Heart right ventricle (tissue), 16 donors: ENCODE data around the gene MACO1. TPM values are rescaled to one million over a fixed set of nuclear protein-coding genes. Genes with fewer than 3 reads are reported as not detected.
"Not testable (repeated sequence)": the region's sequence is repeated elsewhere in the genome, so short reads cannot be mapped to it uniquely, and the experiment has no call there.

Experiments
- ATAC-seq, 8 donors: fragments of 200-7000 bp; cut with Tn5 transposase; one replicate each; pipeline ENCODE4 v1.9.1; 2020; ENCODE audit warnings: mild to moderate bottlenecking in 8 of 8, moderate library complexity in 8 of 8, moderate number of reproducible peaks in 1 of 8
- DNase-seq, 2 donors: peaks; one replicate each; pipeline ENCODE4 v3.0.0-alpha.2; 2020
- H3K27ac ChIP-seq, 10 donors: fragments of 200-600 bp; sonication (generic) in 2 of 10; one replicate each; pipeline versions ENCODE4 v1.5.0 to v1.8.0; 2020 to 2022; ENCODE audit warnings: mild to moderate bottlenecking in 3 of 10
- H3K27me3 ChIP-seq, 7 donors: fragments of 200-600 bp; one replicate each; pipeline ENCODE4 v1.8.0; 2021 to 2022; ENCODE audit warnings: mild to moderate bottlenecking in 2 of 7
- H3K36me3 ChIP-seq, 9 donors: fragments of 200-600 bp; sonication (generic) in 1 of 9; one replicate each; pipeline versions ENCODE4 v1.5.0 to v1.8.0; 2020 to 2022; ENCODE audit warnings: mild to moderate bottlenecking in 2 of 9
- H3K4me1 ChIP-seq, 9 donors: fragments of 200-600 bp; sonication (generic) in 1 of 9; one replicate each; pipeline versions ENCODE4 v1.5.0 to v1.8.0; 2020 to 2022; ENCODE audit warnings: mild to moderate bottlenecking in 4 of 9
- H3K4me3 ChIP-seq, 10 donors: fragments of 200-600 bp; sonication (generic) in 2 of 10; one replicate each; pipeline versions ENCODE4 v1.5.0 to v1.8.0; 2020 to 2022; ENCODE audit warnings: mild to moderate bottlenecking in 7 of 10, moderate library complexity in 2 of 10
- H3K9me3 ChIP-seq, 11 donors: fragments of 200-600 bp in 10 of 11; sonication (generic) in 2 of 11; one replicate each; pipeline versions ENCODE4 v1.5.0 to v1.8.0; 2013 to 2022; ENCODE audit warnings: mild to moderate bottlenecking in 2 of 11, control low read depth in 1 of 11, moderate library complexity in 1 of 11
- CTCF ChIP-seq, 9 donors: fragments of 200-600 bp; sonication (generic) in 2 of 9; IDR thresholded peaks; one replicate each; pipeline versions ENCODE4 v1.5.0 to v1.8.0; 2021 to 2022; ENCODE audit warnings: antibody characterized with exemption in 9 of 9, mild to moderate bottlenecking in 5 of 9, moderate library complexity in 1 of 9
- WGBS, 2 donors: extraction: QIAGEN DNeasy Blood & Tissue Kit; methylation state at CpG; one replicate each; pipeline ENCODE4 v1.1.7; 2013; ENCODE audit warnings: inconsistent platforms in 1 of 2; 5-methylcytosine and 5-hydroxymethylcytosine counted together
- intact Hi-C, 10 donors: fragments of 100-400 bp; cut with DNase I; formaldehyde crosslinking; loops; one replicate each; pipeline versions ENCODE4 v1.11.1 to v1.14.2; 2022
- polyA plus RNA-seq, 2 donors: library from polyadenylated mRNA; stranded (reverse); fragments of 200-250 nt; gene quantifications; one replicate each; pipeline ENCODE4 v1.2.3, GENCODE V29; 2013
- total RNA-seq, 10 donors: library from RNA; stranded (reverse); fragmentation: NEBNext Ultra II Directional in 3 of 10; extraction: Animal tissue kit (Norgen Biotek cat#: 25700) in 3 of 10; gene quantifications; one replicate each; pipeline versions ENCODE4 v1.2.1 to v1.2.4, GENCODE V29; 2021 to 2023
- donor health status: Arrhythmogenic right ventricular cardiomyopathy.
- donor health status: ischemic (EF 13 %, LVEDD 7.1; RV severe dilation, severe dysfunction).
- donor health status: healthy with polysubstance abuse.
- donor health status: DM: no; HTN: yes; CAD: no.
- donor health status: DM: no; HTN: no; CAD: no.
- donor health status: ischemic (EF 25% LVEDD 6.9; RV normal size, moderate dysfunction).
- donor health status: ischemic (EF 25% LVEDD 5.7; RV mildly dilated, moderate dysfunction).
- donor health status: healthy.
- donor health status: DM: yes; HTN: yes; CAD: no.
- donor health status: Ischemic cardiomyopathy.
- donor health status: ischemic (EF 35%, LVEDD 5.7; RV mildly dilated, moderate dysfunction).
- donor health status: nonischemic (EF 11% LVEDD 7.7; RV severe dilation, severe dysfunction).
- donor health status: DM: yes; HTN: yes; CAD: no.
- donor health status: PGD.
- donor health status: ischemic (EF 29% LVEDD 5.4; RV normal size, mild dysfunction).
- donor health status: nonischemic (EF 23%, LVEDD 6.1; RV moderate dilation, normal function).

Gene MACO1
- total and polyA plus RNA-seq, 12 donors = 8.7 to 15.5 (median 13.2) TPM

GRCh38 chr1:25443030-25443699 is 12.5 kb downstream of the MACO1 start:
- 89 to 90% methylated on average over 4 of the region's 4 CpGs for WGBS, 2 donors
- no peak overlapping the region for H3K27ac ChIP-seq
- H3K4me1 ChIP-seq = peaks cover 0 to 34% (median 10%) of the 10 kb centered on the region in 9 donors

GRCh38 chr1:25444604-25445003 is 13.9 kb downstream of the MACO1 start:
- H3K9me3 ChIP-seq, DNase-seq, ATAC-seq, H3K4me3 ChIP-seq, H3K27ac ChIP-seq, intact Hi-C loops, H3K27me3 ChIP-seq: not testable (repeated sequence)
- Histone ChIP-seq H3K36me3 (peaks cover 0 to 32% (median 4%) of the 10 kb centered on the region in 9 donors), H3K4me1 (peaks cover 0 to 30% (median 7%) of the 10 kb centered on the region in 9 donors)
- WGBS, 2 donors = 95% methylated on average over 5 of the region's 5 CpGs

More at GRCh38 chr1:25443030-25443699, 12.5 kb downstream of the MACO1 start:
- no peak for TF ChIP-seq CTCF (IDR thresholded peaks at IDR 0.05)
- no peaks in the 10 kb centered on the region for H3K9me3 ChIP-seq
- peaks cover 0 to 17% (median 4%) of the 10 kb centered on the region in 9 donors for H3K36me3 ChIP-seq
- no peak overlapping the region for H3K4me3 ChIP-seq
- DNase-seq = no peak
- no peak for ATAC-seq
- no peaks in the 10 kb centered on the region for H3K27me3 ChIP-seq
- intact Hi-C loops = no loop called here

- DNase-seq (no peak), ATAC-seq (no peak)
- H3K9me3 ChIP-seq = no peaks in the 10 kb centered on the region
- H3K27ac ChIP-seq = no peak overlapping the region
- H3K4me1 ChIP-seq = peaks cover 0 to 30% (median 7%) of the 10 kb centered on the region in 9 donors
- peaks cover 0 to 45% (median 4%) of the 10 kb centered on the region in 9 donors for H3K36me3 ChIP-seq
- H3K4me3 ChIP-seq = no peak overlapping the region
- no peak for TF ChIP-seq CTCF (IDR thresholded peaks at IDR 0.05)
- no peaks in the 10 kb centered on the region for H3K27me3 ChIP-seq
- 79 to 83% methylated on average over 2 of the region's 2 CpGs for WGBS, 2 donors
- intact Hi-C loops = no loop called here
Measured at GRCh38 chr1:25445993-25446538, 15.4 kb downstream of the MACO1 start.

- peaks cover 0 to 19% (median 7%) of the 10 kb centered on the region in 9 donors for H3K4me1 ChIP-seq
- no peak overlapping the region for H3K27ac ChIP-seq
- DNase-seq (no peak), ATAC-seq (no peak)
- H3K9me3 ChIP-seq = no peaks in the 10 kb centered on the region
- no peaks in the 10 kb centered on the region for H3K27me3 ChIP-seq
- TF ChIP-seq CTCF (IDR thresholded peaks at IDR 0.05) = no peak
- peaks cover 0 to 46% (median 4%) of the 10 kb centered on the region in 9 donors for H3K36me3 ChIP-seq
- H3K4me3 ChIP-seq = no peak overlapping the region
- intact Hi-C loops = no loop called here
Measured at GRCh38 chr1:25447547-25447946, 16.9 kb downstream of the MACO1 start.

- Histone ChIP-seq H3K36me3 (peaks cover 0 to 74% (median 8%) of the 10 kb centered on the region in 9 donors), H3K4me1 (peaks cover 0 to 9% (median 4%) of the 10 kb centered on the region in 9 donors), H3K4me3 (no peak overlapping the region), H3K9me3 (no peaks in the 10 kb centered on the region), H3K27me3 (no peaks in the 10 kb centered on the region), H3K27ac (no peak overlapping the region)
- intact Hi-C loops = no loop called here
- no peak for ATAC-seq
- no peak for DNase-seq
- no peak for TF ChIP-seq CTCF (IDR thresholded peaks at IDR 0.05)
- 93 to 96% methylated on average over 2 of the region's 2 CpGs for WGBS, 2 donors
Measured at GRCh38 chr1:25450891-25451290, 20.2 kb downstream of the MACO1 start.
